Measurements from ENCODE around the gene FASTKD3.

DNA sequence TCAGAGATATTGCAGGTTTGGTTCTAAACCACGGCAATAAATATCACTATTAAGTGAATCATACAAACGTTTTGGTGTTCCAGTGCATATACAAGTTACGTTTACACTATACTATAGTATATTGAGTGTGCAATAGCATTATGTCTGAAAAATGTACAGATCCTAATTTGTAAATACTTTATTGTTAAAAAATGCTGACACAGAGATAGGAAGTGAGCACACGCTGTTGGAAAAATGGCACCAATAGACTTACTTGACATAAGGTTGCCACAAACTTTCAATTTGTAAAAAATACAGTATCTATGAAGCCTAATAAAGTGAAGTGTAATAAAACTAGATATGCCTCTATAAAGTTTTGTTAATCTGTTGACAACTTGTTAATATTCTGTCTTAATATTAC is 33.8 kb downstream of the FASTKD3 start:
- no peak for TF ChIP-seq CTCF (conservative IDR thresholded peaks at IDR 0.05 in 1 of 2, IDR thresholded peaks at IDR 0.05 in 1 of 2; ENCODE audit: extremely low read depth in 1 of 2, insufficient read depth in 1 of 2, low read depth in 1 of 2, low read length in 2 of 2)
- no peak for TF ChIP-seq EZH2 (IDR thresholded peaks at IDR 0.05; ENCODE audit: borderline replicate concordance, low read length)
